MV-4-11 (cell line): ENCODE results near the gene SPEM1.

Experiments
- DNase-seq: peaks from one replicate; lab custom pipeline; 2025; lab: John Stamatoyannopoulos, UW

SPEM1 gene

DNA sequence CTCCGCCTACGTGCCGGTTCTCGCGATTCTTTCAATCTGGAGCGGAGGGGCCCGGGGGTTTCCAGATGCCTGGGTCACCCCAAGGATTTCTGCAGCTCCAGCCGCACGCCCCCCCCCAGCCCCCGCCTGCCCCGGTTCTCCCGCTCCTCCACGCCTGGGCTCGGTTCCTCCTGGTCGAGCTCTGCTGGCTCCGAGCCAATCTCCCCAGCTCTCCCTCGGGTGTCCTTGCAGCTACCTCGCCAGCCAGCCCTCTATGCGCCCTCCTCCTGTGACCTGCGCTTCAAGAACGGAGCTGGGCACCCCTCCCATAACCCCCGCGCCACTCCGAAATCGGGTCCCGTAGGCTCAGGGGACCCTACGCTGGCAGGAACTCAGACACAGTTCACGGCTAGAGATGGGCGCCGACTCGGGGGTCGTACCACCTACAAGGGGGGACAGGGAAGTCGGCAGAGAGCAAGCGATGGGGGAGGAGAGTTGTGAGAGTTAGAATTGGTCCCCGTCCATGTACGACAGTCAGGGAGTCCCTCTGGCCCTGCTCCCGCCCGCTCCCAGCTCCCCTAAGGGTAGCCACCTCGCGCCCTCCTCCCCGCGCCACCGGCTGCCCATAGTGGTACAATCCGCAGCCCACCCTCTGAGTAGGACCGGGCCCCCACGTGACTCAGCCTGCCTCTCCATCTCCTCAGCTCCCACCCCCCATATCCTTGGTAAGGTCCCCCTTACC lies 20.1 kb downstream of the SPEM1 start:
- no peak for DNase-seq

DNA sequence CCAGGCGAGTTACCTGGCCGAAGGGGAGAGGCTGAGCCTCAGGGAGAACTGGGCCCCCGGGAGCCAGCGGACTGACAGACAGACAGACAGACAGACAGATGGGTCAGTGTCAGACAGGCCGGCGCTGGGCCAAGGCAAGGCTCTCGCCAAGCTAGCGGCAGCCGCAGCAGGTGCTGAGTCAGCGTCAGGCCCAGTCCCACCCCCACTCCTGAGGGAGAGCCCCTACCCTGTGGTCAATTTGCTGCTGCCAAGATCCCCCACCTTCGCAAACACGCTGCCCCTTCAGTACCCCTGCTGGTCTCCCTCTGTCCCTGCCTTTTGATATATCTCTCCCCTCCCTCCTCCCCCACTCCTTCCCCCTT lies 20.7 kb downstream of the SPEM1 start:
- no peak for DNase-seq

DNA sequence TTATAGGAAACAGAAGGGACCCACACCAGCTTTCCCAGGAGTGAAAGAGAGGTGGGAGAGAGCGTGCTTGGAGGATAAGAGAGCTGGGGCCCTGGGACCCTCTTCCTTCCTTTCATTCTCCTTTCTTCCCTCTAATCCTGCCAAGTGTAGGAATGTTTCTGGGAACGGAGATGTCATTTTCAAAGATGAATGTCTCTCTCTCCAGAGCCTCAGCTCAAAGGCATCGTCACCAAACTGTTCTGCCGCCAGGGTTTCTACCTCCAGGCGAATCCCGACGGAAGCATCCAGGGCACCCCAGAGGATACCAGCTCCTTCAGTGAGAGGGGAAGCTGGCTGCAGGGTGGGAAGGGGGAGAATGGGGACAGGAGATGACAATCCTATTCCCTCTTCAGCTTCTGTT lies 21.1 kb downstream of the SPEM1 start:
- DNase-seq: no peak

DNA sequence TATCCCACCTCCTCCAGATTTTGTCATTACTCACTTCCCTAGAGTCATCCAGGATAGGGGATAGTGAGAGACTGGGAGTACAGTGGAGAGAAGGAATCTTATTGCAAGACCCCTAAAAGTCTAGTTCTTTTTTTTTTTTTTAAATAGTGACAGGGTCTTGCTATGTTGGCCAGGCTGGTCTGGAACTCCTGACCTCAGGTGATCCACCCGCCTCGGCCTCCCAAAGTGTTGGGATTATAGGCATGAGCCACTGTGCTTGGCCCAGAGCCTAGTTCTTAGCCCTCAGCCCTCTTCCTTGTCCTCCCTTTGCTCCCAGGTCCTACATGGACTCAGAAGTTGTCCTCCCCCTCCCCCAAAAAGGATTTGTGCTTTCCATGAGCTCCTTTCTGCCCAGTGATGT lies 22.0 kb downstream of the SPEM1 start:
- DNase-seq: no peak

DNA sequence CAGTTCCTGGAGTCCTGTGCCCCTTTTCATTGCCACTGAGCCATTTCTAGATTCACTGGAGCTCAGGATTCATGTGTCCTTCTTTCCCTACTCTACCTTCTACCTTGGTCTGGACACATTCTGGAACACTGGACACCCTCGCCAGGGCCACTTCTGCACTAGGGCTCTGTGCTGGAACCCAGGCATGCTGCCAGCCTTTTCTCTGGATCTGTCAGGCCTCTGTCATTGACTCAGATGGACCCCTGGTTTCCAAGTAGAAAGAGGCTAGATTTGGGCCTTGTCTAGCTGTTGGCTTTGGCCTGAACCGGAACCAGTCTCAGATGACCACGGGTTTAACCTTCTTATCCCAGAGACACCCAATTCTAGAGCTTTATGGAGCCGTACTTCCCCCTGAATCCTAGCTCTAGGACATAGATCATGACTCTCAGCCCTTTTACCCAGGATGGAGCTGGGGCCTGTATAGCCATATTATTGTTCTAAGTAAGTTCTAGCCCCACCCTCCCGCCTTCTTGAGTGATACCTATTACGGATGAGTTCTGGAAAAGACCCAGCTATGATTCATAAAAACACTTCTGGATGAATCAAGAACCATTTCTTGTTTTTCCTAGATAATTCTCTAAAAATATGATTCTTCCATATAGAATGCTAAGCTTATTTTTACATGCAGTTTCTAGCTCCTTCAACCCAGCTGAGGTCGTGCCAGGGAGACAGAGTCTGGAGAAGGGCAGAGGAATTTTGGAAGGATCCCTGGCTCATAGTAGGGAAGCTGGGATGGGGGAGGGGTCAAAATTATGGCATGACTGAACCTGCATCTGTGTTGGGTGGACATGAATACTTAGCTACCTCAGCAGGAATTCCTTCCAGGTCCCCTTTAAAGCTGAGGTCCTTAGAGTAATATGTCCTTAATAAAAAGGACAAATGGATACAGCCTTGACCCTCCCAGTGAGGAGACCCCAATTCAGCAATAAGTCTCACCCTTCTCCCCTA lies 23.7 kb downstream of the SPEM1 start:
- DNase-seq: no peak

DNA sequence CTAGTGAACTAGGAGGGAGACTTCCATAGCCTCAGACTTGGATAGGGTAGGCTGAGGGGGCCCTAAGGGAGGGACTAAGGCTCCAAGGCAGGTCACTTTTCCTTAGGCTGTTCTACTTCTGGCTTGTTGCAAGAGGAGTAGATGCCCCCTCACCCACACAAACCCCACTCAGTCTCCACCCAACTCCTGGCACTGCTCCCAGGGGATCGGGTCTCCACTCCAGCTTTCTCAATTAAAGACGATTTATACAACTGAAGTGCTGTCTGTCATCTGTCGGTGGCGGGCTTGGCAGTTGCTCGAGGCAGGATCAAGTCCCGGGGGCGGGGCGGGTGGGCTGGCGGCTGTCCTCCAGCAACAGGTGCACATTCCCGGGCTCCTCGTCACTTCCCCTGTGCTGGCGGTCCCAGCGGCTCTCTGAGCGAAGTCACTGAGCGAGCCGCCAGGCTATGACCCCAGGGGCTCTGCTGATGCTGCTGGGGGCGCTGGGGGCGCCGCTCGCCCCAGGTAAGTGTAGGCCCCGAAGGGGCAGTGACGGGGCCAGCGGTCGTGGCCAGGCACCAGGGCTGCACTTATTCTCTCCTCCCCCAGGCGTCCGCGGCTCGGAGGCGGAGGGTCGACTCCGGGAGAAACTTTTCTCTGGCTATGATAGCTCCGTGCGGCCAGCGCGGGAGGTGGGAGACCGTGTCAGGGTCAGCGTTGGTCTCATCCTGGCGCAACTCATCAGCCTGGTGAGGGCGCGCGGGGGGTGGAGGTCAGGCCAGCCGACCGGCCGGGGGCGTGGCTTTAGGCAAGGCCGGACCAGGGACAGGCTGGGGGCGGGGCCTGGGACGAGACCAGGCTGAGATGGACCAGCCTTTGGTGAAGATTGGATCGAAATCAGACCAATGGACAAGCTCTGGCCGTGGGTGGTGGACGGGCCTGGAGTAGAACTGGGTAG lies 24.8 kb downstream of the SPEM1 start, which contains the start of gene CHRNB1:
CHRNB1 (plus strand) TSS at position 380 of the 937 bp plus-strand sequence; CDS start at position 447, 67 bp downstream.
- no peak for DNase-seq

DNA sequence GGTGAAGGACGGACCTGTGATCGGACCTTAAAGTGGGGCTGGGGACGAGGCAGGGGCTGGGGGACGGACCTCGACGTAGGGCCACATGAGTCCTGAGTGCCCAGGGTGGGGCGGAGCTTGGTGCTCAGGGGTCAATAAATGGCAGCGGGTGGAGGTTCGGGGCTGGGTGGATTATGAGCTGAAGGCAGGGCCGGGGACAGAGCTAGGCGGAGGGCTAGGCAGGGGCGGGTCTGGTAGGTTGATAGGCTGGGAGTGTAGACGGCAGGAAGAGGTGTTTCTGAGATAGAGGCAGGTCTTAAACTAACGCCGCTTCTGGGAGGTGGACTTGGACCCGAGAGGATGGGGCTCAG lies 25.5 kb downstream of the SPEM1 start:
- no peak for DNase-seq

DNA sequence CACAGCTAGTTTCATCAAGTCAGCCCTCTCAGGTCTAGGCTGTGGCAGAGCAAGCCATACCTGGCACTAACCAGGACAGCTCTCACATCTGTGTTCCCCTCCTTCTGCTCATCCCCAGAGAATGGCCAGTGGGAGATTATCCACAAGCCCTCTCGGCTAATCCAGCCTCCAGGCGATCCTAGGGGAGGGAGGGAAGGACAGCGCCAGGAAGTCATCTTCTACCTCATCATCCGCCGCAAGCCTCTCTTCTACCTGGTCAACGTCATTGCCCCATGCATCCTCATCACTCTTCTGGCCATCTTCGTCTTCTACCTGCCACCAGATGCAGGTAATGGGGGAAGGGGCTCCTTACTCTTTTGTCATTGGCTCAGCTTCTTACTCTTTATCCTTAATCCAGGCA lies 28.3 kb downstream of the SPEM1 start:
- DNase-seq: no peak

DNA sequence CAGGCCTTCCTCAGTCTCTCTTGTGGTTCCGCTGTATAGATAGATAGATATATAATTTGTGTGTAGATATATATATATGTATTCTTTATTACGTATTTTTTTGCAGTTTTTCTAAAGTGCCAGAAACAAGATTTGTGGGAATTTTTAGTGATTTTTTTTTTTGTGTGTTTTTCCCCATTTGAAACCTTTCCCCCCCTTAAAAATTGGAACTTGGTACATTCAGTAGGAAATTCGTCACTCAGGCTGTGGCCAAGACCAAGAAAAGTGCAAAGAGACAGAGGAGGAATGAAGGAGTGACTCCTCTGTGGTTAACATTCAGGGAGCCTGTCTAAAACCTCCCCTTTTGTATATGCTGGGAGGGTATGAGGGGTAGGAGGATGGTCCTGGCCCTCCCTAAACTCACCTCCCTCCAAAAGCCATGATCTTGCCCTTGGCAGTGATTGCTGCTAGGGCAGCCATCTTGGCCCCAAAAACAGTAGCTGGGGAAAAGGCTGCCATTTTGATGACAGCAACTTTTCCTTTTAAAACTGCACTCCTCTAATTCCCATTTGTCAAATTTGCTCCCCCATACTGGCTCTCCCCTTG lies 39.9 kb downstream of the SPEM1 start:
- DNase-seq: peak; percentile 20

DNA sequence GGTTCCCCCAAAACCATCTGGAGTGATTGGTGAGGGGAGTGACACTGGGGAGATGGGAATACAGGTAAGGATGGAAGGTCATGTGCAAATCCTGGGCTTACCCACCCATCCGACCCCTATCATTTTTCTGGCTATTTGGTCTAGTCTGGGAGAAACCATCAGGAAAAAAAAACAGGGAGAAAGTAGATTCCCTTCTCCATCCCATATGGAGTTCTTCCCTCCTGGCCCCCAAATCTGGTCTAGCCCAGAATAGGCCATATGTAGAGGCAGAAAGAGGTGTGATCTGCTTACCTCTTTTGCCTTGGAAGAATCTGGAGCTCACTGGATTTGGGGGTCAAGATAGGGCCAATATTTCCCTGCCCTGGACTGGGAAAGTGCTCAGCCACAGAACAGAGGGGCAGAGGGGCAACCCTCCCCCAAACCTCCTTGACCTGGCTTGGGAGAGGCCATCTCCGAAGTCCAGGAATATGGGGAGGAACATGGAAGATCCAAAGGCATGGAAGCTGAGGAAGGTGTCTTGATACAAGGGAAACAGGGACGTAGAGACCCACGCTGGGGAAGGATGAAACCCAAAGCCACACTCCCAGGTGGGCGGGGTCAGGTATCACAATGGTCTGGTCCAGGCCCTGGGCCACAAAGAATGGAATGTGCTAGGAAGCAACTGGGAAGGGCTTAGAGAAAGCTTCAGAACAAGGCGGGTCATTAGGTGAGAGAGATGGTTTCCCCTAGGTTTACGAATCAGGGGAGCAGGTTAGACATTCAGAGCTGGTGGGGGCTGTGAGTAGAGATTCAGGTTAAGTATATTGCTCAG lies 40.9 kb downstream of the SPEM1 start:
- DNase-seq: no peak

DNA sequence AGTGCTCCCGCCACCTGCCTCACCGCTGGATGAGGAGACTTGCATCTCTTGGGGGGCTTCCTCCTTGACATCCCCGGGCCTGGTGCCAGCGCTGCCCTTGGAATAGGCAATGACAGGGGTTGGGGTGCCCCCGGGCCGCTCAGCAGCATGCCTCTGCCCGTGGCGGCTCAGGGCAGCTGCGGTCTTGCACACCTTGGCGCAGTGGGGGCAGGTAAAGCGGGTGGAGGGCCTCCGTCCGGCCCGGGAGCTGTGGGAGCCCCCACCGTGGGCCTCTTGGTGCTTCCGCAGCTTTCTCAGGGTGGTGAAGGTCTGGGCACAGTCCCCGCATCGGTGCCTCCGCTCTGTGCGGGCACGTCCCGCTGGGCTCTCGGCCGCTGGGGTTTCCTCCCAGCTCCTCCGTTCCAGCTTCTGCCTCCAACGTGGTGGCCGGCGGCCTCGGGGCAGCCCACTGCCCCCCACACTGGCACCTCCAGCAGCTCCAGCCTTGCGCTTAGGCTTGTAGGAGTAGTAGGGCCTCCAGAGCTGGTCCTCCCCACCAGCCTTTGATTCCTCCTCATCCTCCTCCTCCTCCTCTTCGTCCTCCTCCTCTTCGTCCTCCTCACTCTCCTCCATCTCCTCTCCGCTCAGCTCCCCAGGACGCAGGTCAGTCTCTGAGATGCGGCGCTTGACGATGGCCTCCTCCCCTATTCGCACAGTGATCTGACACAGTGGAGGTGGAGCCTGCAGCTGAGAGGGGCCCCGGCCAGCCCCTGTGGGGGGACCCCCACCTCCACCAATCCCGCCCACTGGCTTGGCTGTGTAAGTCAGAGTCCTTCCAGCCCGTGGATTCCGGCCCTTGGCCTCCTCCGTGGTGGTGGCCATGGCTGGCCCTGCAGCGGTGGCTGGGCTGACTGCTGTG lies 42.6 kb downstream of the SPEM1 start:
- DNase-seq: no peak

DNA sequence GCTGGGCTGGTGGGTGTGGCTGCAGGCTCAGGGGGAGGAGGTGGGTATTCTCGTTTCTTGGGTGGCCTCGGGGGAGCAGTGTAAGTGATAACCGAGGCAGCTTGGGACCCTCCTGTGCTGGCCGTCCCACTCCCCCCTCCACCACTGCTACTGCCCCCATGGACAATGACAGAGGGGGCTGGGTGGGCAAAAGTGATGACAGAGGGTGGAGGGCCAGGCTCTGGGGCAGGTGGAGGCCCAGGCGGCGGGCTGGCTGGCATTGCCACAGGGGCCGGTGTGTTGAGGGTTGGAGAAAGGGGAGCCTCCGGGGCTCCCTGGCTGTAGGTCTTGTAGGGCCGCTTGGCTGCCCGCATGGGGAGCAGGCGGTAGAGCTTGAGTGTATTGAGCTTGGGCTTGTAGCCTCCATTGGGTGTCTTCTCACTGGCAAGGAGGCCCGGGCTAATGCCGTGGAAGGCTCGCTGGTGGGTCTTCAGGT lies 43.3 kb downstream of the SPEM1 start:
- DNase-seq: no peak

DNA sequence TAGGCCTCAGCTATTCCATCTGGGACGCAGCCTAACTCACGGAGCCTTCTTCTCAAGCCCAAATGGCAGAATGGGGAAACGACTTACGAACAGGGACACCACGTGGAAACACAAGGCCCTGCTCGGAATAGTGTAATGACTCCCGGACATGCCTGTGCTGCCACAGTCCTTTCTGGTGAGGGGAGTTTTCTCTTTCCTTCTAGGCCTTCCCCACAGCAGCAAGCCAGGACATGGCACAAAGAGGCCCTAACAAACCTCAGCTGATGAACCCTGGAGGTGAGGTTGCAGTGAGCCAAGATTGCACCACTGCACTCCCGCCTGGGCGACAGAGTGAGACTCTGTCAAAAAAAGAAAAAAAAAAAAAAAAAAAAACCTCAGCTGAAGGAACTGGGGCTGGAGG lies 44.0 kb downstream of the SPEM1 start:
- no peak for DNase-seq

DNA sequence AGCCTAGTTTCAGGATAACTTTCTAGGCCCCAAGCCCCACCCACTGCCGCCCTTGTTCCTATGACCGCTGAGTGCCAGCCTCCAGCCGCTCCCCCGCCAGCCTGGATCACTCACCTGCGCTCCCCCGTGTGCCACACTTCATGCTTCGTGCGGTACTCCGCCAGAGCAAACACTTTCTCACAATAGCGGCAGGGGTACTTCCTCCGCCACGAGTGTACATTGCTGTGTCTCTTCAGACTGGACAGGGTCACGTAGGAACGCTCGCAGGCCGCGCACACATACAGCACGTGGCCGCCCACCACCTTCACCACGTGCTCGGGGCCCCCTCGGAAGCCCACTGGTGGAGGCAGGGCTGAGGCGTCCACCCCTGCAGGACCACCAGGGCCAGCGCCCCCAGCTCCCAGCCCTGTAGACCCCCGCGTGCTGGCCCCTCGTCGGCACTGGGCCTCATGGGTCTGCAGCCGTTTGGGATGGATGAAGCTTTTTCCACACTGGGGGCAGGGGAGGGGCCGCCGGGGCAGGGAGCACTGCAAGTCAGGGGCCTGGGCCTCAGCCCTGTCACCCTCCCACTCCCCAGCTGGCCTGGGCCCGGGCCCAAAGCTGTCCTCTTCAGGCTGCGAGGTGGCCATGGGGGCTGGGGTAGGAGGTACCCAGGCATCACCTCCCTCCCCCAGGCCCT lies 45.6 kb downstream of the SPEM1 start:
- no peak for DNase-seq

DNA sequence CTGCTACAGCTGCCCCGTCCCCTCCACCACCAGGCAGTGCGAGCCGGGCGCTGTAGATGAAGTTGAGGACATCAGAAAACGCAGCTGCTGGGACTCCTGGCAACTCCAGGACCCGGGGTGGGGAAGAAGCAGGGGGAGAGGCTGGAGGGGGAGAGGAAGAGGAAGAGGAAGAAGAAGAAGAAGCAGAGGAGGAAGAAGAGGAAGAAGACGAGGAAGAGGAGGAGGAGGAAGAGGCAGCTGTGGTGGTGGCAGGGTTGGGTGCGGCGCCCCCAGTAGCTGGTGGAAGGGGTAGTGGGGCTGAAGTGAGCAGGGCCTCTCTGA lies 46.2 kb downstream of the SPEM1 start:
- DNase-seq: peak; percentile 45

DNA sequence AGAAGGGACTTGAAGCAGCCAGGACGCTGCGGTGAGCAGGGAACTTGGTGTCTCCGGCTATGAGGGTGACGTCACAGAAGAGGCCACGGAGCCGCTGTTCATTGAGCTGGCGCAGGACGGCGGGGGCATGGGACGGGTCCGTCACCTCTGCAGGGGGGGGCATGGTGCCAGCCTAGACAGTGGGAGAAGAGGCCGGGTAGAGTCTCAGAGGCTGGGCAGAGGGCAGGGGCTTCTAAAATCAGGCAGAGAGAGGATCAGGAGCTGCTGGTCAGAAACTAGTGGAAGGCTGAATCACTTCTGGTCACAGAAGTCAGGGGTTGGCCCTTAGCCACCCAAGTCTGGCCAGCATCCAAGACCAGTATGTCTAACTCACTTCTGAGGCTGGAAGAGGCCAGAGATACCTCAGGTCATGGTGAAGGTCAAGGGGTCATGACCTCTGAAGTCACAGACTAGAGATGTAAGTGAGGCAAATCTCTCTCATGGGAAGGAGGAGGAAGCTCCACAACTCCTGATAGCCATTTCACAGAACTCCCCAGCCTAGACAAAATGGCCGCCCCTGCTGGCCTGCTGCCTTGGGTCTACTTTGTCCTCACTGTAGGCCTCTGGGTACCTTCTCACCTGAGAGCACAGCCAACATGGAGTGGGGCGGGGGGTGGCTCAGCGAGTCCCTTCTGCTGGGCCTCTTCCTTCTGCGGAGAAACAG lies 46.7 kb downstream of the SPEM1 start:
- peak; percentile 77 for DNase-seq

DNA sequence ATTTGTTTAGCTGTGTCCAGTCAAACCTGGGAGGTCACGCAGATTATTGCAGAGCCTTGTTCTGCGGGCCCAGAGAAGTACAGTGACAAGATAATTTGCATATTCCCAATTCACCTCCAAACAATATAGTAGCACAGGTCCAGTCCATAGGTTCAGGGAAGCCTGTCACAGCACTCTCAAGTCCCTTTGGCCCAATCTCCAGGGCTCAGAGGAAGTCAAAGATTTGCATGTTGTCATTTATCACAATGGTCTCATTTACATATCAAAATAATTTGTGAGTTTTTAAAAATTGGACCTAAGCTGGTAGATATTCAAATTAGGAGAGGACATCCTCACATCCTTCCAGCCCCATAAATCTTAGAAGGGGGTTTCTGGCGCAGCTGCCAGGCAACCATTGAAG lies 47.4 kb downstream of the SPEM1 start:
- DNase-seq: no peak

DNA sequence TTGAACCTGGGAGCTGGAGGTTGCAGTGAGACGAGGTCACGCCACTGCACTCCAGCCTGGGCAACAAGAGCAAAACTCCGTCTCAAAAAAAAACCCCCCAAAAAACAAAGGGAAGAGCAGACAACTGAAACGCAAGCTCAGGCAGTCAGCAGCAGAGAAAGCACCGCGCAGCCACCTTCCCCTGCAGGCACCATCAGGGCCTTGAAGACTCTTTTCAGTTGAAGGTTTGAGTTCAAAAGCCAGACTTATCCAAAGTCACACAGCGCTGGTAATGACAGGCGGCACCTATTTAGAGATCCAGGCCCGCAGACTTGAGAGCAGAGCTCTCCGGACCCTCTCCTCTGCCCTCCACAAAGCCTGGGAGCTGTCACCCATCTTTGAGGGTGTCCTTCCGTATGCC lies 48.2 kb downstream of the SPEM1 start:
- no peak for DNase-seq
